ENCODE results near the gene TRIM36. TPM values are rescaled to one million over a fixed set of nuclear protein-coding genes. Genes with fewer than 3 reads are reported as not detected.
A peak's percentile ranks its signal among the peaks of the same experiment; 100 is the strongest.

Gene TRIM36, protein sequence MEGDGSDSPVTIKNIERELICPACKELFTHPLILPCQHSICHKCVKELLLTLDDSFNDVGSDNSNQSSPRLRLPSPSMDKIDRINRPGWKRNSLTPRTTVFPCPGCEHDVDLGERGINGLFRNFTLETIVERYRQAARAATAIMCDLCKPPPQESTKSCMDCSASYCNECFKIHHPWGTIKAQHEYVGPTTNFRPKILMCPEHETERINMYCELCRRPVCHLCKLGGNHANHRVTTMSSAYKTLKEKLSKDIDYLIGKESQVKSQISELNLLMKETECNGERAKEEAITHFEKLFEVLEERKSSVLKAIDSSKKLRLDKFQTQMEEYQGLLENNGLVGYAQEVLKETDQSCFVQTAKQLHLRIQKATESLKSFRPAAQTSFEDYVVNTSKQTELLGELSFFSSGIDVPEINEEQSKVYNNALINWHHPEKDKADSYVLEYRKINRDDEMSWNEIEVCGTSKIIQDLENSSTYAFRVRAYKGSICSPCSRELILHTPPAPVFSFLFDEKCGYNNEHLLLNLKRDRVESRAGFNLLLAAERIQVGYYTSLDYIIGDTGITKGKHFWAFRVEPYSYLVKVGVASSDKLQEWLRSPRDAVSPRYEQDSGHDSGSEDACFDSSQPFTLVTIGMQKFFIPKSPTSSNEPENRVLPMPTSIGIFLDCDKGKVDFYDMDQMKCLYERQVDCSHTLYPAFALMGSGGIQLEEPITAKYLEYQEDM
- total RNA-seq = under 0.01 and 0.36 TPM in 2 replicates

DNA sequence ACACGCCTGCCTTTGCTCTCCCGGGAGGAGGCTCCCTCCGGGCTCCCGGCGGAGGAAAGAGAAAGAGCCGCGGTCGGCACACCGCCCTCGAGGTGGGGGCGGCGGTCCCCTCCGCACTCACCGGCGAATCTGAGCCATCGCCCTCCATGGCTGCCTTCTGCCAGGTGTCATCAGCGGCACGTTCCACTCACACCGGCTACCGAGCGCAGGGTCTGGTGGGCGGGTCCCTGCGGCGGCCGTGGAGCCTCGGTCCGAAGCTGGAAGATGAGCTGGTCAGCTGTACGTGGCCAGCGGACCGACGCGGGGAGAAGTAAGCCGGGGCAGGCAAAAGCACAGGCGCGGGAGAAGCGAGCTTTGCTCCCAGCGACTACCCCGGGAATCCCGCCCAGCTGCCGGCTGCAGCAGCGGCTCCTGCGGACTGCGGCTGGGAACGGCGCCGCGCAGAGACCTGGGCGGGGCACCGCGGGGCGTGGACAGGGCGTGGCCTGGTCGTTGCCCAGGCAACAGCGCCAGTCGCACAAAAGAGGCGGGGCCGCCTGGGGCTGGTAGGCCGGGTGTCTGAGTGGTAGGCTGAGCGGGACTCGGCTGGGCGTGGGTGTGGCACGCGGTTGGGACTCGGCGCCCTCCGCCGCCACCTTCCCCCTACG is at the start of gene TRIM36:
TRIM36 (minus strand) TSS at position 422 of the 647 bp plus-strand sequence; CDS start at position 148, 274 bp downstream.
- H3K27me3 ChIP-seq (ENCODE audit: insufficient read depth, low read length) = peaks cover 67% of the 10 kb centered on the region
- TF ChIP-seq, protein P1, sequence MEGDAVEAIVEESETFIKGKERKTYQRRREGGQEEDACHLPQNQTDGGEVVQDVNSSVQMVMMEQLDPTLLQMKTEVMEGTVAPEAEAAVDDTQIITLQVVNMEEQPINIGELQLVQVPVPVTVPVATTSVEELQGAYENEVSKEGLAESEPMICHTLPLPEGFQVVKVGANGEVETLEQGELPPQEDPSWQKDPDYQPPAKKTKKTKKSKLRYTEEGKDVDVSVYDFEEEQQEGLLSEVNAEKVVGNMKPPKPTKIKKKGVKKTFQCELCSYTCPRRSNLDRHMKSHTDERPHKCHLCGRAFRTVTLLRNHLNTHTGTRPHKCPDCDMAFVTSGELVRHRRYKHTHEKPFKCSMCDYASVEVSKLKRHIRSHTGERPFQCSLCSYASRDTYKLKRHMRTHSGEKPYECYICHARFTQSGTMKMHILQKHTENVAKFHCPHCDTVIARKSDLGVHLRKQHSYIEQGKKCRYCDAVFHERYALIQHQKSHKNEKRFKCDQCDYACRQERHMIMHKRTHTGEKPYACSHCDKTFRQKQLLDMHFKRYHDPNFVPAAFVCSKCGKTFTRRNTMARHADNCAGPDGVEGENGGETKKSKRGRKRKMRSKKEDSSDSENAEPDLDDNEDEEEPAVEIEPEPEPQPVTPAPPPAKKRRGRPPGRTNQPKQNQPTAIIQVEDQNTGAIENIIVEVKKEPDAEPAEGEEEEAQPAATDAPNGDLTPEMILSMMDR (IDR thresholded peaks at IDR 0.05; ENCODE audit: extremely low read depth, low read depth, low read length) = no peak
- no peak within 1 kb of the TSS for H3K27ac ChIP-seq (ENCODE audit: low read depth, low read length)
- peak; percentile 95 for DNase-seq (ENCODE audit: insufficient read length, low spot score, missing footprints)
- H4K20me1 ChIP-seq (ENCODE audit: insufficient read depth, low read length) = no peaks in the 10 kb centered on the region
- H3K4me1 ChIP-seq (ENCODE audit: insufficient read depth, low read length) = peaks cover 4% of the 10 kb centered on the region
- no peaks in the 10 kb centered on the region for H3K9me3 ChIP-seq (ENCODE audit: low read depth, low read length)
- H3K4me2 ChIP-seq (ENCODE audit: insufficient read depth, low read length) = peak within 1 kb of the TSS; percentile 95
- peak within 1 kb of the TSS; percentile 80 for H3K4me3 ChIP-seq (ENCODE audit: insufficient read depth, low read length)
- no peaks in the 10 kb centered on the region for H3K79me2 ChIP-seq (ENCODE audit: insufficient read depth, low read length)
- H3K36me3 ChIP-seq (ENCODE audit: insufficient read depth, low read length) = no peaks in the 10 kb centered on the region
- H2AFZ ChIP-seq (ENCODE audit: low read length) = peak within 1 kb of the TSS; percentile 90

DNA sequence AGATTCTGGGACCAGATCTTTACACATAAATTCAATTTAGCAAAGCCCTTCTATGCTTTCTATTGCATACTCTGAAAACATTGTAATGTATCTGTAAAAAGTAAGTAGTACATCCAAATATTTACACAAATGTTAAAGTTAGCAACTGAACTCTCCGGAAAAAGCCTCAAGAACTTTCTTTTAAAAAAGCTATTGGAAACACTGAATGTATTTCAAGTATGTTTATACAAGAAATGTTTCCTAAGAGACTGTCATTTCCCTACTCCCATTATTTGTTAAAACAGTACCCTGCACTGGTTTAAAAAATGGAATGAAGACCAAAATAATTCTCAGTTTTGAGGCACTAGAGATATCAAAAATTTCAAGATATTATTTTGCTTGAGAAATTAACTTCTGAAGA is 44.8 kb upstream of the TRIM36 start:
- H3K79me2 ChIP-seq (ENCODE audit: insufficient read depth, low read length) = no peaks in the 10 kb centered on the region
- DNase-seq (ENCODE audit: insufficient read length, low spot score, missing footprints) = peak; percentile 50

DNA sequence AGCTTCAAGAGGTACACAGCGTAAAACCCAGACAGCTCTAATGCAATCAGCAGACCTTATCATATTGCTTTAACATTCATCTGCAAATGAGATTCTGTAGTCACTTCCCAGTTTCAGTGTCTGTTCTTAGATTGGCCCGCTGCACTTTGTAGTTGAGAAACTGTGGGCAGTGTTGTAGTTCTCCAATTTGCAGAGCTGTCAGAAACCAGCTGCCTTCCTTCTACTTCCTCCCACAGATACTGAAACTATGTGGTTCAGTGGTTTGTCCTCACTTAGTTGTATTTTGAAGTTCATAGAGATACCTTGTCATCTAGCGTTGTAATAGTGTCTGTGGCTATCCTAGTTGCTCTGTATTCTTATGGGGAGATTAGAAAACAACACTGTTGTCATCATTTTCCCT is 39.6 kb upstream of the TRIM36 start:
- H3K4me2 ChIP-seq (ENCODE audit: insufficient read depth, low read length) = no peak overlapping the region
- no peak overlapping the region for H3K27ac ChIP-seq (ENCODE audit: low read depth, low read length)
- H3K4me3 ChIP-seq (ENCODE audit: insufficient read depth, low read length) = no peak overlapping the region
- H4K20me1 ChIP-seq (ENCODE audit: insufficient read depth, low read length) = no peaks in the 10 kb centered on the region
- no peak overlapping the region for H2AFZ ChIP-seq (ENCODE audit: low read length)
- no peak for DNase-seq (ENCODE audit: insufficient read length, low spot score, missing footprints)
- no peaks in the 10 kb centered on the region for H3K27me3 ChIP-seq (ENCODE audit: insufficient read depth, low read length)
- H3K36me3 ChIP-seq (ENCODE audit: insufficient read depth, low read length) = peaks cover 7% of the 10 kb centered on the region
- H3K4me1 ChIP-seq (ENCODE audit: insufficient read depth, low read length) = no peaks in the 10 kb centered on the region
- H3K79me2 ChIP-seq (ENCODE audit: insufficient read depth, low read length) = no peaks in the 10 kb centered on the region
- H3K9me3 ChIP-seq (ENCODE audit: low read depth, low read length) = no peaks in the 10 kb centered on the region
- TF ChIP-seq, protein P1 (IDR thresholded peaks at IDR 0.05; ENCODE audit: extremely low read depth, low read depth, low read length) = no peak

More for the DNA sequence above, 44.8 kb upstream of the TRIM36 start:
- Histone ChIP-seq H2AFZ (ENCODE audit: low read length) (no peak overlapping the region), H3K27ac (ENCODE audit: low read depth, low read length) (no peak overlapping the region), H3K4me1 (ENCODE audit: insufficient read depth, low read length) (no peaks in the 10 kb centered on the region), H3K9me3 (ENCODE audit: low read depth, low read length) (no peaks in the 10 kb centered on the region), H3K4me2 (ENCODE audit: insufficient read depth, low read length) (no peak overlapping the region), H3K36me3 (ENCODE audit: insufficient read depth, low read length) (peaks cover 7% of the 10 kb centered on the region), H4K20me1 (ENCODE audit: insufficient read depth, low read length) (no peaks in the 10 kb centered on the region), H3K4me3 (ENCODE audit: insufficient read depth, low read length) (no peak overlapping the region), H3K27me3 (ENCODE audit: insufficient read depth, low read length) (no peaks in the 10 kb centered on the region)
- TF ChIP-seq, protein P1 (IDR thresholded peaks at IDR 0.05; ENCODE audit: extremely low read depth, low read depth, low read length) = no peak
